NCI-H1436 treated with DMSO at 0.1 percent for 48 hours (cell line): ENCODE results near the gene SAFB2.
"Not testable (repeated sequence)": the region's sequence is repeated elsewhere in the genome, so short reads cannot be mapped to it uniquely, and the experiment has no call there.

ENCODE experiments used
- DNase-seq: peaks from one replicate; lab custom pipeline; 2025; lab: John Stamatoyannopoulos, UW

SAFB2 gene

DNA sequence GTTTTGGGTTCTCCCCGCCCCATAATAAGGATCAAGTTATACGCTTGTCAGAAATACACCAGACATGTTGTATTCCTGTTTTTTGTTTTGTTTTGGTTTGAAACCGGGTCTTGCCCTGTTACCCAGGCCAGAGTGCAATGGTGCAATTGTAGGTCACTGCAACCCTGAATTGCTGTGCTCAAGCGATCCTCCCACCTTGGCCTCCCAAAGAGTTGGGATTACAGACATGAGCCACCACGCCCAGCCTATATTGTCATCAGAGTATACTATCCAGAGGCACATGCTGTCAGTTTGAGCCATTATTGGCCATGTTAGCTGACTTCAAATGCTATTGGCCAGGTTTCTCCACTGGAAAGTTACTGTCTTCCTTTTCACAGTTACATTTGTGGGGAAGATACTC is 10.1 kb upstream of the SAFB2 start:
- DNase-seq, result no peak

DNA sequence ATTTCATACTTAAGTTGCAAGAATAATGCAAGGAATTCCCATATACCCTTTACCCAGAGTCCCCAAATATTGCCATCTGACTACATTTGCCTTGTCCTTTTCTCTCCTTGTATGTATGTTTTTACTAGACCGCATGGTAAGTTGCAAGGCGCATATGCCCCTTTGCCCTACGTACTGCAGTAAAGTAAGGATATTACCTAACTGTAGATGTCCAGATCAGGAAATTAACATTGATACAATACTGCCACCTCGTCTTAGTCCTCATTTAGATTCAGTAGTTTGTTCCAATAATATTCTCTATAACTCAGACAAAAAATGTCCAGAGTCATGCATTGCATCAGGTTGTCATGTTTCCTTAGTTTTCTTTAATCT is 9.7 kb upstream of the SAFB2 start:
- DNase-seq, result no peak

DNA sequence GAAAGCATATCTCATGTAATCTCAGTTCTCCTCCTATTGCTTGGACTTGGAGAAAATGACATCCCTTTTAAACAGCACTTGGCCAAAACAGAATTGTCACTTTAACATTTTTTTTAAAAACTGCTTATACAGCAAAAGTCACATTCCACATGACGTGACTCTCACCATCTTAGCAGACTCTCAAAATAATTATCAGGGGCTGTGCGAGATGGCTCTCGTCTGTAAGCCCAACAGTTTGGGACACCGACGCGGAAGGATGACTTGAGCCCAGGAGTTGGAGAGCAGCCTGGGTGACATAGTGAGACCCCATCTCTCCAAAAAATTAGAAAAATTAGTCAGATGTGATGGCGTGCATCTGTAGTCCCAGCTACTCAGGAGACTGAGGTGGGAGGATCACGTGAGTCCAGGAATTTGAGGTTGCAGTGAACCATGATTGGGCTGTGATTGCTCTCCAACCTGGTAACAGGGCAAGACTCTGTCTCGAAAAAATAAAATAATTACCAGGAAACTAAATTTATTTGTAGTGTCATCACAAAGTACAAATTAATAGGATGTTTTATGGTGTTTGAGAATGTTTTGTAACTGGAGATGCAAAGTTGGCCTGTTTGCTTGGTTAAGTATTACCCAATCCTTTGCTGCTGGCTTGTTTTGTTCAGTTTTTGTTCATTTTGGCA is 9.1 kb upstream of the SAFB2 start:
- DNase-seq, result no peak

DNA sequence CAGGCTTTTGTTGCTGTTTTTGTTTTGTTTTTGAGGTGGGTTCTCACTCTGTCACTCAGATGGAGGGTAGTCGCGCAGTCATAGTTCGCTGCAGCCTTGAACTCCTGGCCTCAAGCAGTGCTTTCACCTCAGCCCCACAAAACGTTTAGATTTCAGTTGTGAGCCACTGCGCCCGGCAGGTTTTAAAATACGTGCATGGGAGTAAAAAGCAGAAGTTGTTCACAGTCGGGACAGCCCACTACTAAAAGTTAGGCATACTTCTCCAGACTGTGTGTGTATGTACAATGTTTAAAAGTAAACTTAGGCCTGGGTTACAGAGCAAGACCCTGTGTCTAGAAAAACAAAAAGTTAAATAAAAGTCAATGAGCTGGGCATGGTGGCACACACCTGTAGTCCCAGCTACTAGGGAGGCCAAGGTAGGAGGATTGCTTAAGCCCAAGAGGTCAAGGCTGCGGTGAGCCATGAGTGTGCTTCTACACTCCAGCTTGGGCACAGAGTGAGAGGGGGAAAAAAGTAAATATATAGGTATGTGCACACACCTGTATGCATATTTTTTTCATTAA is 6.4 kb upstream of the SAFB2 start:
- DNase-seq, result no peak

DNA sequence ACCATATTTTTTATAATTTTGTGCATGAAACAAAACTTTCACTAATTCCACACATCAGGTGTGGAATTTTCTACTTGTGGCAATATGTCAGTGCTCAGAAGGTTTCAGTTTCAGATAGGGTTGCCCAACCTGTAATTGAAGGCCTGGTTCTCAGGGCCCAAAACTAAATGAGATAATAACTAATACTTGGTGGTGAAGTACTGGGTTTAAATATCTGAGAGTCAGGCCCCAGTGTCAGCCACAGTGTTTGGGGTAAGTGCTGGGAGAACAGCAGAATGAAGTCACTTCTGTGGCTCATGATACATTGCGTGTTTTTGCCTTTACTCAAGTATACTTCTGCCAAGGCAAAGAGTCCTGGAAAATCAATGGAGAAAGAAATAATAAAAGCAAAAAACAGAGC is 5.9 kb upstream of the SAFB2 start:
- DNase-seq, result no peak

DNA sequence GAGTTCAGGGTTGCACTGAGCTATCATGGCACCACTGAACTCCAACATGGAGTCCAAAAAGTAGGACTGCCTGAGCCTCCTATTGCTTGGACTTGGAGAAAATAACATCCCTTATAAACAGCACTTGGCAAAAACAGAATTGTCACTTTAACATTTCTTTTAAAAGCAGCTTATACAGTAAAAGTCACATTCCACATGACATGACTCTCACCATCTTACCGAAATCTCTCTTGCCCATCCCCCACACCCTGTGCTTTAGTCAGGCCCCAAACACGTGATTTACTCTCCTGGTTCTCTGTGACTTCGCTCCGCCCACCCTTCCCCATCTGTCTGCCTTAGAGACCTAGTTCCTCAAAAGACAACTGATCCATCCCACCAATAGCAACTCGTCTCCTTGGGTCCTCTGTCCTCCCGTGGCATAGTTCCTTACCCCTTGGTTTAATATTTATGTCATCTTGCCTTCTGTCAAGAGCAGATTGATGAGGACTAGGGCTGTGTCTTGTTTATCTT is 4.9 kb upstream of the SAFB2 start:
- no peak for DNase-seq

DNA sequence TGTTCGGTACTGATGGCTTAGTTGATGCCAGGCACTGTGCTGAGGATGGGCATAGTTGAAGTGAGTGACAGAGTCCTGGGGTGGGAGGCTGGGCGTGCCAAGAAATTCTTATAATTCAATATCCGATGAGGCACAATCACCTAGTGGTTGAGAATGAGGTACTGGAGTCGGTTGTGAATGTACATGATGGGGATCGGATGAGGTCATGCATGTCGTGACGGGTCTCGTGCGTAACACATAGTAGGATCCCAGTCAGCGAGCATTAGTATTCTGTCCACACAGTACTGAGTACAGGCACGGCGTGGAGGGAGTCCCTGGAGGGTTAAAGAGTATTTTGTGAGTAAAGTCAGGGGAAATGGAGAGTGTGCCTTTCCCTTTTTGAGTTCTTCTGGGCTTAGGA is 3.1 kb upstream of the SAFB2 start:
- no peak for DNase-seq

DNA sequence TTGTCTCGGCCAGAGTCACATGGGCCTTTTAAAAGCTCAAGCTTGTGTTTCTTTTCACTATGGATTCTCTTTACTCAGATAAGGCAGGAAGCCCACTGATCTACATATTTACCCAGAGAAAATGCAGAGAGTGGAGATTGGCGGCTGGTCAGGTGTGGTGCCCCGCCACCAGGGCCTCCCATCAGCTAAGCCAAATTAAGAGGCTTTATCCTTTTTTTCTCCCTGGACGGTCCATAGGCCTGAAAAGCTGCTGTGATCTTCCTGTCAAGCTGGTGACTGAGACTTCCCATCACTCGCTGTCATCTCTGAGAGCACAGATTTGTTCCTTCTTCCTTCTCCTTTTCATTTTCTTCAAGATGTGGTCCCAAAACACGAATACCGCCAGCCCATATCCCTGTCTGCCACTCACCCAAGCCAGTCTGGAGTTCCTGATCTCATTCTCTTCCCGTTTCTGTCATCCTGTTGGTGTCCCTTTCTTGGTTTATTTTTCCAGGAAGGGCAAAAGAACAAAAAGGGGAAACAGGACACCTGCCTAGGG is 2.2 kb upstream of the SAFB2 start:
- DNase-seq, result no peak

DNA sequence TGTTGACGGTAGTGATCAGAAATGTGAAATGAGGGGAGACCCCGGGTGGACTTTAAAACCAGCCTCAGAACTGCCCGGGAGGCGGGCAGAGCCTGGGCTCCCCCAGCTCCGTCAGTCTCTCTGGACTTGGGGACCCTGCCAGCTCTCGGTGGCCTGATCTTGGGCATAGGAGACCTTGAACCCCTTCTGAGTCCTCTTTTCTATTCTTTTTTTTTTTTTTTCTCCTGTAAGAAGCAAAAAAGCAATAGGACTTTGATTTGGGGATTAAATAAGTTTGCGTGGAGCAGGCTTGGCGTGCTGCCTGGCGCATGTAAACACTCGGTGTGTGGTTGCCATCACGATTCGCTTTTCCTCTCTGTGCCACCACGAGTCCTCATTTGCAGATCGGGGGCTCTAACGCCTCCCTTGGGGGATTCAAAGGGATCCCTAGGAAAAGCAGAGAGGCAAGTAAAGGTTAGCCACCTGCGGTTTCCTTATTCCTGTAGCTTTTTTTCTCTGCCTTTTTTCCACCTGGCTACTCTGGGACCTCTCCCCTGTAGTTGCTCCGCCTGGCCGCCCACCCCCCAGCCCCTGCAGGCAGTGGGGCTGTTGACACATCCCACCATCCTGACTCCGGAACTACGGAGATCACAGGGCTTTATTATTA is 1.6 kb upstream of the SAFB2 start:
- DNase-seq, result no peak

DNA sequence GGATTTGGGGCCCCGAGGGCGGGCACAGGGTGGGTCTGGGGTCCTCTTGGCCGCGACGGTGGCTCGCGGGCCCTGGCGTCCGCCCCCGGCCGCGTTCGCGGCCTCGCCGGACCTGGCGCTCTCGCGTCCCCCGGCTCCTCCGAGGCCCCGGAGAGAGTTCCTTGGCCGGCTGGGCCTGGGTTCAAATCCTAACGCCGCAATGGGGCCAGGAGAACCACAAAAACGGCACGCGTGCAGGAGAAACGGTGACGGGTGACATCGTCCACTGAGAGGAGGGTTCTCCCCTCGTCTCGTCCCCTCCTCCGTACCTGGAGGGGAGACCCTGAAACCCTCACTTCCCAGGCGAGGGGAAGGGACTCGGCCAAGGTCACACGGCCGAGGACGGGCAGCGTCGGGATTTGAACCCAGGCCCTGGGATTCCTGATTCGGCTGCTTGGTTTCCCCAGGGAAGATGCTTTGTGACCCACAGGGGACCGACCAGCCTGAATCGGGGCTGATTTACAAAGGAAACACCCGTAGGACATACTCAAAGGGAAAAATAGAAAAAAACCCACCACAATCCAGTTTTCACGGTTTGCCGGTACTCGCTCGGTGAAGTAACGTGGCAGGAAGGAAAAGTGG is 931 bp upstream of the SAFB2 start:
- DNase-seq, result no peak

DNA sequence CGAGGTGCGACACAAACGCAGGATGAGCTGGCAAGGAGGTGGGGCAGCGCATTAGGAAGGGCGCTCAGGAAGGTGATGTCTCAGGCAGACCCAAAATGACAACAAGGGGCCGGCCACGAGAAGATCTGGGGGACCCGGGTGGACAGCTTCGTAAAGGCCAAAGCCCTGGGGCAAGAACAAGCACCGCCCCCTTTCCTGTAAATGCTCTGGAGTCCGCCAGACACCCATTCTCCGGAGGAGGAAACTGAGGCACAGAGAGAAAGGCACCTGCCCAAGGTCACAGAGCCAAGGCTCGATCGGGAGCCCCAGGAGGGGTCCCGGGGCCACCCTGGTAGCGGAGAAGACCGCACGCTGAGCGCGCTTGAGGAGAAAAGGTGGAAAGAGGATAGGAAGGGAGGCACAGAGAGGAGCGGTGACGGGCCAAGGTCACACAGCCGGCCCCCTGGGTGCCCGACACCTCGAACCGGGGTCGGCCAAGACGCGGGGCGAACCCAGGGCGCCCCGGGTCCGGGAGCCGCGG is 571 bp downstream of the SAFB2 start:
- no peak for DNase-seq

DNA sequence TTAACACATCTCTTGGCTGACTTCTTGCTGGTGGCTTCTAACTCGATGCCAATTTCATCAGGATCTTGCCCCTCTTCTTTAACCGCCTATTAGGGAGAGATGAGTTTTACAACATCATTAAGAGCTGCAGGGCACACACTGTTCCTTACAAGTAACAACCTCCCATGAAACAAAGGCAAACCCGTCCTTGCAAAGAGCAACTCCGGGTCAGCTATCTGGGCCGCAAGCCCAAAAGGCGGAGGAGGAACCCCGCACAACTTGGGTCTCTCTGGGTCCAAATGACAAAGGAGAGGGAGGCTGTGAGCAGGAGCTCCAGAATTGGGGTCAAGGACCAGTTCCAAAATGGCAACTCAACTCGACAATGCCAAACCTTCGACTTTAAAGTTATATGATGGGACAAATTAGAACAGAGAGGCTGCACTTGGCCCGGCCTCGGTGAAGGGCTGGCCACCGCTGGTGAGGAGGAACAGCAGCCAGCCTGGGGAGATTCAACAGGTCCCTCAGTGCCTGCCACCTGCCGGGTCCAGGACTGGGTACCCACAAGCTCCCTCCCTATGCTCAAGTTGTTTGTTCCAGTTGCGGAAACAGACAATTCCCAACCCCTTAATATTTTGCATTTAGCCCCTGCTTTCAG is 1.1 kb downstream of the SAFB2 start:
- DNase-seq, result no peak

DNA sequence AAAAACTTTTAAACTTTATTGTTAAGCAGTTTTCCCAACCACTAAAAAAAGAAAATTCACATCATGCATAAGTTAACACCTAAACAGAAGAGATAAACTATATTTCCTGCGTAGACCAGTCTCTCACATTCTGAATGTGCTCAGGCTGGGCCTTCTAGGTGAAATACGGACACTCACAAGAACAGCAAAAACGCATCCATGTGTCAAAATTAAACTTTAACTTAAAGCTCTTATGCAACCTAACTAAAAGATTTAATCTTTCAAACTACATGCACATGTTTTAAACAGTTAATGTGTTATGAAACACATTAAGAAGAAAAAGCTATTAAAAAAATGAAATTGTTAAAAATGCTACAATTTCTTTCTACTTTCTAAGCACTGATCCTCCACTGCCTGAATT is 2.6 kb downstream of the SAFB2 start:
- DNase-seq, result no peak

DNA sequence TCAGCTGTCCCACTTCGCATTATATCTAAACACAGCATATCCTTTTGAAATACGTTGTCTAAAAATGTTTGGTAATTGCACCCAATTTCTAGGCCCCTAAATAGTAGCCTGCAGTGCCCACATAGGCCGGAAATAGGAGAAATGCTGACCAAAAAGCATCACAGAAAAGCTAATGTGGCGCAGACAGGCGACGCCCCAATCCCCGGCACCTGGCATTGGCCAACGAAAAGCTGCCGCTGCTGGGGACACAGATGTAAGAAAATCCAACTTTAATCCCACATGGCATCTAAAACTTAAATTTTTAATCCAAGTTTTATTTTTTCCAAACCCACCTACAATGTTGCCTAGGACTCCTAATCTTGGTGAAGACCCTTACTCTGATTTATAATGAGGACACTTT is 4.0 kb downstream of the SAFB2 start:
- DNase-seq, result no peak

DNA sequence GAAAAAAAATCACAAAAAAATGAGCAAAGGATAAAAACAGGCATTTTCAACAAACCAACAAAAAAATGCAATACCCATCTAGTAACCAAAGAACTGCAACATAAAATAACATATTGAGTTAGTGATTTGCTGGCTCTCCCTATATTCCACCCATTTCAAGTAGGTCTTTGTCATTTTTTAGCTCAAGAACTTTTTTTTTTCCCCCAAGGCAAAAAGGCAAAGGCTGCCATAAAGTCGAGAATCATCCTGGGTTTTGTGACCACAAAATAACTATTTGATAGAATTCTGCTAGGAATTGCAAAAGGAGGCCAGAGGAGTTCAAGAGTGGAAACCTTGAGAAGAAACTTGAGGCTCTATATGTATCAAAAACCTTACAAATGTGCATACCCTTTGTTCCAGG is 5.5 kb downstream of the SAFB2 start:
- DNase-seq, result no peak

DNA sequence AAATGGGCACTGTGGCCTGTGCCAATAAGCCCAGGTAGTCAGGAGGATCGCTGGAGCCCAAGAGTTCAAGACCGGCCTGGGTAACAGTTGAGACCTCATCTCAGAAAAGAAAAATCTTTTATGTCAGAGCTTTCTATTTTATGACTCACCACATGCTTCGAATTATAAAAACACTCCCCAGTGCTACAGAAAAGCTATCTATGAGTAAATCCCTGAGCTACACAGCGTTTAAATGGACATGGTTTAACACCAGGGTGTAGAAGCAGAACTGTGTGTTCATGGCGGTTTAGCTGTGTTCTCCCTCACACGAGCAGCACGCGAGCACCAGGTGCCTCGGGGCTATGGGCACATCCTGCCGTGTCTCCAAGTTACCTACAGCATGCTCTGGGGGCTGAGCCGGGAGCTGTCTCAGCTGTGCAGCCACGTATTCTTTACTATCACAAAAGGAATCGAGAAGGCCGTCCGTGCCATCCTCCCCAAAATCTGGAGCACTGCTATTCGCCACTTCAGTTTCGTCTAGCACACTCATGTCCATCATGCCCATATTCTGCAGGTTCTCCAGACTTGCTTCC is 6.7 kb downstream of the SAFB2 start:
- DNase-seq, result no peak

DNA sequence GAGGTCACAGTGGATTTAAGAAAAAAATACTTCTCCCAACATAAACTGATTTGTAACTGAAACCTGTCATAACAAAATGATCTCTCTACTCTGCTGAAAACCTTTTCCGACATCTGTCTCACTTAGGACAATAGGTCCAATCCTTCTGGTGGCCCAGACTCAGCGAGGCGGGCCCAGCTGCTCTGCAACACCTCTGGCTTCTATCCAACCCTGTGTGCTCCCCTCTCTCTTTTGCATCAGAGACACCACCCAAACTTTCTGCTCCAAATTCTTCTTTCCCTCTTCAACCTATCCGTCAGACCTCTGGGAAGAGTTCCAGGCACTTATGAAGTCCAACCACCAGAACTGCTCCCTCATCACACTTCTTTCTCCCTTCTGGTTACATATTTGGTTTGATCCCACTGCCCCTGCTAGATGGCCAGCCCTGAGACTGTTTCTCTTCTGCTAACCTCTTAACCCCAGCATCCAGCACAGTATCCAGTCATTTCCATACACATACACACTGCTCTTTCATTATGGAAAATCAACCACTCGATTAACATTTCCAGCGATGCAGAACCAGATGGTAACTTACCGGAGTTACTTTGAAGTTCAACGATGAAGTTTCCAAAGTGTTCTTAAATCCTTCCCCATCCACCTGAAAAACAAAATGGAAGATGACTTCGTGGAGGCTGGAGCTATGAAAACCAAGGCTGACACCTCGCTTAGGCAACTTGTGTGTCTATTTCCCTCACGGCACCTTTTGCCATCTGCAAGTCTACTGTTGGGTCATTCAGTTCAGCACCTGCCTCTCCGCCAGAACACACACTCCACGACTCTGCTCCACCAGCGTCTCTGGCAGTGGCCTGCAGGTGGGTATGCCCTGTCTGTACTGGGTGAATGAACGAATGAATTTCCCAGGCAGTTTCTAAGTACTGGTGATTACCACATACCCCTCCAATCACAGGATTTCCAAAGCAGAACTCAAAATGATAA is 9.4 kb downstream of the SAFB2 start:
- DNase-seq, result no peak

DNA sequence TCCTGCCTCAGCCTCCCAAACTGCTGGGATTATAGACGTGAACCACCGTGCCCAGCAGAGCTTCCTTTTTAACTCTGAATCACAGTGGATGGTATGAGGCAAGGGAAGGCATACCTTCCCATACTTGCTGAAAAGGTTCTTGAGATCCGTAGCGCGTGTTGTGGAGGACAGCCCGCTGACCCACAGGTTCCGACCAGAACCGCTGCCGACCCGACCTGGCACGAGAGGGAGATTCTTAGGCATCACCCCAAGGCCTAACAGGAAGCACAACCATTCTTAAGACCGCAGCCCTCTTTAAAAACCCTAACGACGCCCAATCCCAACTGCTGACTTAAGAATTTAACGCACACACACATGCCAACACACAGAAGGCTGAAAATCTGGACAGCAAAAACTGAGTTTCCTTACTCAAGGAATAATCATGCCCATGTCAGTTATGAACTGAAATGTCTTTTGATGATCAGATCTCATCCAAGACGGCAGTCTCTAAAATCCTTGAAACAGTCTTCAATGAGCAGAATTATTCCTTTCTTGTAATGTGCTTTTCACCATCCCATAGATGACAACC is 12.6 kb downstream of the SAFB2 start:
- no peak for DNase-seq

DNA sequence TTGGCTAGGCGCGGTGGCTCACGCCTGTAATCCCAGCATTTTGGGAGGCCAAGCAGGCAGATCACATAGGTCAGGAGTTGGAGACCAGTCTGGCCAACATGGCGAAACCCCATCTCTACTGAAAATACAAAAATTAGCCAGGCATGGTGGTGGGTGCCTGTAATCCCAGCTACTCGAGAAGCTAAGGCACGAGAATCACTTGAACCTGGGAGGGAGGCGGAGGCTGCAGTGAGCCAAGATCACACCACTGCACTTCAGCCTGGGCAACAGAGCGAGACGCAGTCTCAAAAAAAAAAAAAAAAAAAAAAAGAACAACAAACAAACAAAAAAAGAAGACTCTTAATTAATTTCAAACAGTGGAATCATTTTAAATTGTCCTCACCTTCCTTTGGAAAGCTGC is 13.8 kb downstream of the SAFB2 start:
- DNase-seq, result not testable (repeated sequence)

DNA sequence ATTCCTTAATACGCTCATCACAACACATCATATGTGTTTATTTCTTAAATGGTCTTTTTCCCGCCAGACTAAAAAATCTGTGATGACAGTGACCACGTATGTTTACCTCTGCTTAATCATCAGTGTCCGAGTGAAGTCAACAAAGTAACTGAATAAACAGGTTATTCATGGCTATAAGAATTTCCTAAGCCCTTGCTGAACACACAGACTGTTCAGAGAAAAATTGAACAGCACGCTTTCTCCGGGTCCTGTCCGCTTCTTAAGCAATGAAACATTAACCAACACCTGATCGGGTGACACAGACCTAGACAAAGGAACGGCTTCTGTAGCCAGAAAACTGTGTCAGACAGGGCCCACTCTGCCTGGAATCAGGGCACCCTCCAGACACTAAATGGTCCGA is 14.3 kb downstream of the SAFB2 start:
- no peak for DNase-seq
